ENCODE results near the gene RABGAP1L. TPM values are rescaled to one million over a fixed set of nuclear protein-coding genes. Genes with fewer than 3 reads are reported as not detected.

Gene RABGAP1L
- polyA plus RNA-seq, 1 donor = 9.2 TPM

- no peak for DNase-seq
Measured at GRCh38 chr1:174898102-174898797, 738.9 kb downstream of the RABGAP1L start.

GRCh38 chr1:174900317-174900716 lies 741.0 kb downstream of the RABGAP1L start:
- DNase-seq = no peak

- no peak for DNase-seq
Measured at GRCh38 chr1:174902531-174903099, 743.3 kb downstream of the RABGAP1L start.

- no peak for DNase-seq
Measured at GRCh38 chr1:174911606-174912005, 752.3 kb downstream of the RABGAP1L start.

- DNase-seq = no peak
Measured at GRCh38 chr1:174912264-174912663, 752.9 kb downstream of the RABGAP1L start.

- DNase-seq = no peak
Measured at GRCh38 chr1:174913225-174913903, 754.0 kb downstream of the RABGAP1L start.

- no peak for DNase-seq
Measured at GRCh38 chr1:174914991-174915390, 755.7 kb downstream of the RABGAP1L start.

GRCh38 chr1:174916846-174917245 lies 757.5 kb downstream of the RABGAP1L start:
- no peak for DNase-seq

- DNase-seq = no peak
Measured at GRCh38 chr1:174920093-174920492, 760.8 kb downstream of the RABGAP1L start.

- no peak for DNase-seq
Measured at GRCh38 chr1:174922121-174922520, 762.8 kb downstream of the RABGAP1L start.

- no peak for DNase-seq
Measured at GRCh38 chr1:174923820-174924219, 764.5 kb downstream of the RABGAP1L start.

GRCh38 chr1:174928541-174928940 lies 769.2 kb downstream of the RABGAP1L start:
- DNase-seq = no peak

- DNase-seq = no peak
Measured at GRCh38 chr1:174931214-174931613, 771.9 kb downstream of the RABGAP1L start.

- DNase-seq = no peak
Measured at GRCh38 chr1:174932587-174932986, 773.3 kb downstream of the RABGAP1L start.

- DNase-seq = no peak
Measured at GRCh38 chr1:174935961-174936727, 776.8 kb downstream of the RABGAP1L start.

GRCh38 chr1:174938281-174939007 lies 779.1 kb downstream of the RABGAP1L start:
- peak; percentile 56 for DNase-seq

GRCh38 chr1:174939775-174940545 lies 780.6 kb downstream of the RABGAP1L start:
- no peak for DNase-seq

GRCh38 chr1:174940646-174941175 lies 781.4 kb downstream of the RABGAP1L start:
- DNase-seq = no peak

- DNase-seq = no peak
Measured at GRCh38 chr1:174942547-174943255, 783.4 kb downstream of the RABGAP1L start.

GRCh38 chr1:174946031-174946430 lies 786.7 kb downstream of the RABGAP1L start:
- no peak for DNase-seq

- DNase-seq = no peak
Measured at GRCh38 chr1:174949061-174949460, 789.7 kb downstream of the RABGAP1L start.
